H1 (cell line): ENCODE data around the gene C19orf38. TPM values are rescaled to one million over a fixed set of nuclear protein-coding genes. Genes with fewer than 3 reads are reported as not detected.

ENCODE experiments used
- CTCF ChIA-PET: fragments of 300-600 bp; sonication (Branson Sonifier 250); formaldehyde crosslinking; loops from one replicate; lab custom pipeline; 2021; ENCODE audit not compliant: partially characterized antibody; lab: Charles Lee
- POLR2A ChIA-PET: fragments of 300-600 bp; sonication (Branson Sonifier 250); formaldehyde crosslinking; loops from one replicate; lab custom pipeline; 2021; ENCODE audit warnings: inconsistent platforms; ENCODE audit not compliant: partially characterized antibody; lab: Charles Lee
- DNase-seq, 2 experiments: peaks; one replicate each; pipeline versions ENCODE4 v3.0.0 to v3.0.0-alpha.2; 2010 to 2022; ENCODE audit warnings: low spot score in 2 of 2, low read depth in 1 of 2, mixed read lengths in 1 of 2
- FAIRE-seq: peaks from 2 replicates; lab custom pipeline; 2011; peaks lifted over from hg19 to GRCh38; lab: Jason Lieb, UNC
- H2AFZ ChIP-seq: 2 replicates; pipeline ENCODE4 v1.8.1; 2012; ENCODE audit warnings: low read length, inconsistent platforms
- H2AK5ac ChIP-seq: 2 replicates; pipeline ENCODE4 v1.6.1; 2013; ENCODE audit warnings: low read depth, low read length
- H2BK120ac ChIP-seq: replicated peaks from 2 replicates; pipeline ENCODE3; 2013; ENCODE audit warnings: low read depth, low read length, inconsistent platforms
- H2BK12ac ChIP-seq: 2 replicates; pipeline ENCODE4 v1.6.1; 2013; ENCODE audit warnings: low read depth, low read length
- H2BK15ac ChIP-seq: 2 replicates; pipeline ENCODE4 v1.6.1; 2013; ENCODE audit warnings: low read length
- H2BK20ac ChIP-seq: 2 replicates; pipeline ENCODE4 v1.6.1; 2013; ENCODE audit warnings: low read length
- H2BK5ac ChIP-seq: 2 replicates; pipeline ENCODE4 v1.6.1; 2013; ENCODE audit warnings: low read depth, low read length
- H3K14ac ChIP-seq: 2 replicates; pipeline ENCODE4 v1.6.1; 2013; ENCODE audit warnings: inconsistent platforms; ENCODE audit not compliant: insufficient read length
- H3K18ac ChIP-seq: 2 replicates; pipeline ENCODE4 v1.6.1; 2013; ENCODE audit warnings: low read length; ENCODE audit errors: extremely low read depth
- H3K23ac ChIP-seq: 2 replicates; pipeline ENCODE4 v1.6.1; 2013; ENCODE audit warnings: inconsistent platforms; ENCODE audit not compliant: insufficient read length
- H3K23me2 ChIP-seq: 2 replicates; pipeline ENCODE4 v1.6.1; 2013; ENCODE audit warnings: low read depth, low read length
- H3K27ac ChIP-seq: 2 replicates; pipeline ENCODE4 v1.6.1; 2011; ENCODE audit warnings: low read depth, low read length, inconsistent platforms
- H3K27me3 ChIP-seq, 4 experiments: replicated peaks in 1 of 4; 1 replicate in 1 of 4; 2 replicates in 3 of 4; pipeline versions ENCODE4 v1.6.1 to v1.8.1; 2011 to 2013; ENCODE audit warnings: low read length in 3 of 4, mild to moderate bottlenecking in 3 of 4, inconsistent platforms in 2 of 4, mixed read lengths in 2 of 4, moderate library complexity in 1 of 4; ENCODE audit not compliant: control insufficient read depth in 3 of 4, insufficient read depth in 3 of 4; ENCODE audit errors: extremely low read depth in 1 of 4
- H3K36me3 ChIP-seq, 4 experiments: 2 replicates each; pipeline versions ENCODE4 v1.6.1 to v1.8.1; 2011 to 2013; ENCODE audit warnings: mild to moderate bottlenecking in 4 of 4, low read length in 3 of 4, moderate library complexity in 2 of 4, control low read depth in 1 of 4, inconsistent platforms in 1 of 4; ENCODE audit not compliant: insufficient read depth in 4 of 4, control insufficient read depth in 2 of 4
- H3K4ac ChIP-seq: replicated peaks from 2 replicates; pipeline ENCODE3; 2013; ENCODE audit warnings: low read length, low read depth, mixed read lengths, inconsistent platforms; ENCODE audit not compliant: insufficient read length
- H3K4me1 ChIP-seq, 4 experiments: replicated peaks in 1 of 4; 1 replicate in 1 of 4; 2 replicates in 3 of 4; pipeline versions ENCODE4 v1.6.1 to v1.8.1; 2011 to 2013; ENCODE audit warnings: low read length in 3 of 4, inconsistent platforms in 2 of 4, mixed read lengths in 1 of 4; ENCODE audit not compliant: insufficient read depth in 4 of 4, control insufficient read depth in 3 of 4
- H3K4me2 ChIP-seq, 2 experiments: 2 replicates each; pipeline versions ENCODE4 v1.6.1 to v1.8.1; 2011 to 2013; ENCODE audit warnings: low read depth in 2 of 2, low read length in 2 of 2, control low read depth in 1 of 2, inconsistent platforms in 1 of 2, mild to moderate bottlenecking in 1 of 2; ENCODE audit not compliant: insufficient read depth in 1 of 2
- H3K4me3 ChIP-seq, 4 experiments: fragments of 200-600, 300-600 bp in 1 of 4; sonication (generic), shearing (Covaris generic), sonication (Bioruptor Twin) in 1 of 4; 2 replicates each; pipeline versions ENCODE4 v1.5.1 to v1.8.1; 2011 to 2016; ENCODE audit warnings: low read length in 4 of 4, low read depth in 3 of 4, control low read depth in 2 of 4, inconsistent platforms in 2 of 4, mild to moderate bottlenecking in 2 of 4, mixed read lengths in 1 of 4, moderate library complexity in 1 of 4; ENCODE audit not compliant: insufficient read depth in 2 of 4; ENCODE audit errors: extremely low read depth in 1 of 4
- H3K56ac ChIP-seq: replicated peaks from 2 replicates; pipeline ENCODE3; 2013; ENCODE audit warnings: low read depth, mild to moderate bottlenecking, mixed read lengths, low read length, inconsistent platforms; ENCODE audit not compliant: insufficient read length
- H3K79me1 ChIP-seq: 2 replicates; pipeline ENCODE4 v1.6.1; 2013; ENCODE audit warnings: low read depth, low read length, control low read depth
- H3K79me2 ChIP-seq, 2 experiments: 2 replicates each; pipeline versions ENCODE4 v1.6.1 to v1.8.1; 2012 to 2013; ENCODE audit warnings: low read length in 2 of 2, mild to moderate bottlenecking in 2 of 2, inconsistent platforms in 1 of 2; ENCODE audit not compliant: insufficient read depth in 2 of 2, control insufficient read depth in 1 of 2
- H3K9ac ChIP-seq, 4 experiments: replicated peaks in 1 of 4; 1 replicate in 1 of 4; 2 replicates in 3 of 4; pipeline versions ENCODE4 v1.6.1 to v1.8.1; 2011 to 2013; ENCODE audit warnings: low read depth in 3 of 4, low read length in 3 of 4, control low read depth in 2 of 4, mild to moderate bottlenecking in 2 of 4, moderate library complexity in 2 of 4, inconsistent platforms in 1 of 4; ENCODE audit errors: extremely low read depth in 1 of 4
- H3K9me3 ChIP-seq, 2 experiments: 2 replicates each; pipeline versions ENCODE4 v1.6.1 to v1.8.1; 2012 to 2013; ENCODE audit warnings: mild to moderate bottlenecking in 2 of 2, moderate library complexity in 2 of 2, control low read depth in 1 of 2, inconsistent platforms in 1 of 2, low read depth in 1 of 2, low read length in 1 of 2, mixed read lengths in 1 of 2; ENCODE audit not compliant: insufficient read depth in 2 of 2
- H4K20me1 ChIP-seq, 2 experiments: replicated peaks in 1 of 2; 2 replicates each; pipeline versions ENCODE3 to v1.8.1; 2011 to 2013; ENCODE audit warnings: inconsistent platforms in 2 of 2, low read length in 2 of 2, mild to moderate bottlenecking in 1 of 2; ENCODE audit not compliant: insufficient read depth in 2 of 2, control insufficient read depth in 1 of 2
- H4K5ac ChIP-seq: 2 replicates; pipeline ENCODE4 v1.6.1; 2013; ENCODE audit warnings: low read length, low read depth, mixed read lengths, inconsistent platforms; ENCODE audit not compliant: insufficient read length
- H4K8ac ChIP-seq: 2 replicates; pipeline ENCODE4 v1.8.0; 2013; ENCODE audit warnings: mild to moderate bottlenecking, moderate library complexity, low read length, inconsistent platforms; ENCODE audit not compliant: insufficient read depth; ENCODE audit errors: extremely low read depth
- H4K91ac ChIP-seq: replicated peaks from 2 replicates; pipeline ENCODE3; 2013; ENCODE audit warnings: low read length, mixed read lengths, inconsistent platforms; ENCODE audit not compliant: insufficient read length
- WGBS, 2 experiments: shearing (Covaris generic) in 1 of 2; methylation state at CpG; one replicate each; pipeline versions ENCODE4 v1.1.6 to v1.1.7; 2013 to 2015; ENCODE audit warnings: low lambda C conversion rate in 2 of 2, mixed read lengths in 2 of 2, inconsistent platforms in 1 of 2, low coverage in 1 of 2, missing lambda C conversion rate in 1 of 2; ENCODE audit not compliant: insufficient replicate concordance in 2 of 2, insufficient coverage in 1 of 2, insufficient read length in 1 of 2; ENCODE audit errors: extremely low coverage in 1 of 2, missing lambda C conversion rate in 1 of 2; 5-methylcytosine and 5-hydroxymethylcytosine counted together
- polyA plus RNA-seq, 7 experiments: library from polyadenylated mRNA; depleted of rRNA in 3 of 7; stranded (reverse) in 5 of 7; unstranded in 2 of 7; fragments of >200 nt in 5 of 7; fragments of 200-250 nt in 2 of 7; gene quantifications; 1 replicate in 5 of 7; 2 replicates in 1 of 7; 4 replicates in 1 of 7; pipeline versions ENCODE4 v1.2.1 to v1.2.3, GENCODE V29; 2011 to 2013; ENCODE audit warnings: missing spikeins in 2 of 7, mixed read lengths in 2 of 7
- total RNA-seq: library from RNA; stranded (reverse); fragmentation: NEBNext Ultra II Directional; extraction: Animal tissue kit (Norgen Biotek cat#: 25700); gene quantifications from 2 replicates; pipeline ENCODE4 v1.2.1, GENCODE V29; 2021

The C19orf38 gene
- total and polyA plus RNA-seq, 2 of the 8 experiments (the other 6 are each of a cell fraction or from before 2014, with no cell fraction given), result 0.53 TPM; not detected in 1

DNA sequence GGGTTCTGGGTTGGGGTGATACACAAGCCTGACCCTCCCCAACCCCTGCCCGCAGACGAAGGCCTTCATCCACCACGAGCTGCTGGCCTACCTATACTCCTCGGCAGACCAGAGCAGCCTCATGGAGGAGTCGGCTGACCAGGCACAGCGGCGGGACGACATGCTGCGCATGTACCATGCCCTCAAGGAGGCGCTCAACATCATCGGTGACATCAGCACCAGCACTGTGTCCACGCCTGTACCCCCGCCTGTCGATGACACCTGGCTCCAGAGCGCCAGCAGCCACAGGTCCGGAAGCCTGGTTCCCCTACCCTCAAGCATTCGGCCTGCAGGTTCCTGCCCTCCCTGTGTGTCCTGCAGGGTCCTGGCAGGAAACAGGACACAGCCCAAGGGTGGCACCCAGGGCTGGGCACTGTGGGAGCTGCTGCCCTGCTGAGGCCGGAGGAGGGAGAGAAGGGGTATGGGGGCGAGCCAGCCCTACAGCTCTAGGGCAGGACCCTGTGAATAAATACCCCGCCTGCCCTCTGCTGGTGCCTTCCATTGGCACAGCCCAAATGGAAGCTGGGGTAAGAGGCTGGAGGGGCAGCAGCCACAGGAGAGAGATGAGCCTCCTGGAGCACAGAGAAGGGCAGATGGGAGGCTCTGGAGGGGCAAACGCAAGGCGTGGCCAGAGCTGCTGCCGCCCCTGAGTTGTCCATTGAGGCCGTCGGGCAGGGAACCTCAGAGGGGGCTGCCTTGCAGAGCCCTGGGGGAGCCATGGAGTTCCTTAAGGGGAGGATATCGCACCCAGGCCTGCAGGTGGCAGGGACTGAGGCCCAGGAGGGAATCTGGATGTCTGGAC is 19.0 kb upstream of the C19orf38 start:
- no peak overlapping the region for H3K9ac ChIP-seq
- H3K27me3 ChIP-seq, result no peaks in the 10 kb centered on the region
- no peaks in the 10 kb centered on the region for H3K79me1 ChIP-seq
- H3K27ac ChIP-seq, result 0 out of 2 replicates have a peak overlapping the region, but pooled peaks have one; percentile 51
- H2BK12ac ChIP-seq, result no peak overlapping the region
- no peak overlapping the region for H2BK20ac ChIP-seq
- DNase-seq (no peak), FAIRE-seq (no peak)
- H3K14ac ChIP-seq, result no peak overlapping the region
- no peak overlapping the region for H4K5ac ChIP-seq
- H4K20me1 ChIP-seq, result peaks cover 0 to 8% of the 10 kb centered on the region in 2 experiments
- no peak overlapping the region for H3K4ac ChIP-seq
- H3K36me3 ChIP-seq, result peaks cover 6 to 39% (median 22%) of the 10 kb centered on the region in 4 experiments; a peak in 7 of 8 replicates
- no peak overlapping the region for H2BK120ac ChIP-seq
- no peak overlapping the region for H2AK5ac ChIP-seq
- no peak overlapping the region for H3K4me3 ChIP-seq
- H2AFZ ChIP-seq, result no peak overlapping the region
- no peak overlapping the region for H3K18ac ChIP-seq
- no peak overlapping the region for H2BK5ac ChIP-seq
- H3K56ac ChIP-seq, result no peak overlapping the region
- 90% methylated on average over 26 of the region's 26 CpGs; no CpG with 5 or more reads in 1 of the 2 experiments for WGBS, 2 experiments
- no peaks in the 10 kb centered on the region for H3K4me1 ChIP-seq
- no peak overlapping the region for H3K23ac ChIP-seq
- H4K8ac ChIP-seq, result peak overlapping the region; percentile 59; the same call in 1 of the 2 replicates
- no peaks in the 10 kb centered on the region for H3K23me2 ChIP-seq
- ChIA-PET CTCF (interaction anchor here (0.7 to 4.8 kb wide), 15 partner anchors 9 to 261 kb away, joined by 3 to 22 read pairs (median 5); partner anchors contain the start of gene DNM2), POLR2A (no interaction called here)
- no peak overlapping the region for H2BK15ac ChIP-seq
- H3K79me2 ChIP-seq, result no peaks in the 10 kb centered on the region
- H3K9me3 ChIP-seq, result no peaks in the 10 kb centered on the region
- no peak overlapping the region for H3K4me2 ChIP-seq
- no peak overlapping the region for H4K91ac ChIP-seq
